Stimulated activated CD4-positive, alpha-beta T cell treated with anti-CD3 and anti-CD28 coated beads, Interleukin-2, amount 100 ng/mL, for 24 hours (primary cell): ENCODE measurements around the gene CEP57L1.
"Not testable (repeated sequence)": the region's sequence is repeated elsewhere in the genome, so short reads cannot be mapped to it uniquely, and the experiment has no call there.

Experiments
- DNase-seq, 2 donors: peaks; one replicate each; pipeline ENCODE4 v3.0.0-alpha.2; 2020

Gene CEP57L1

GRCh38 chr6:109075934-109076333, 19.4 kb upstream of the CEP57L1 start:
- no peak for DNase-seq

DNA sequence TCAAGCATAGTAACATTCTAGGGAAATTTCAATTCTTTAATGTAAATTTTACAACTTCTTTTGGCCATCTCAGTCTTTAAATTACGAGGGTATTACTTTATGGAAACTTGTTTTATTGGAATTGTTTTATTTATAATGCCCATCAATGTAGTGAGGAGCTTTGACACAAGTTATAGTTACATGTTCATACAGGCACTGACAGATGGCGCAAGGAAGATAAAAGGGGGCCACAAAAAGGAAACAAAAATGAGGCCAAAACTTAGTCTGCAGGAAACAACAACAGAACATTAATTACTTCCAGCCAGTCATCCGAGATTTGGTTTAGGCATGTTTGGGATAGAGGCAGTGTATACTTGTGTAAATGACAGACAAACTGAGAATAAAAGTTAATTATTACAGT, 18.9 kb upstream of the CEP57L1 start:
- DNase-seq = no peak

DNA sequence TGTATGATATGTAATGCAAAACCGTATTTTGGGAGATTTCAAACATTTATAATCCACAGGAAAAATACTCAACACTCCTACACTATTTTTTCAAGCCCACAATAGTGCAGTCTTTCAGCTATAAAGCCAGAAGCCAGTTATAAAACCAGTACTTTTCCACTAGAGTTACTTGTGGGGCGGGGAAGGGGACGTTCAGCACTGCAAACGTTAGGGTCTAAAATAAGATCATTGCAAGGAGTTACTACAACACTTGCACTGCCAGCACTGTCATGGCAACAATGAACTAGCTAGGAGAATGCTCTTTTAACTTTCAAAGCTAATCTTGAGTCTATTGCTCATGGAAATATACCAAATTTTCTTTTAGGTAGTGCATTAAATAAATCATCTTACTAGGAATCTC, 15.3 kb upstream of the CEP57L1 start:
- DNase-seq = no peak

DNA sequence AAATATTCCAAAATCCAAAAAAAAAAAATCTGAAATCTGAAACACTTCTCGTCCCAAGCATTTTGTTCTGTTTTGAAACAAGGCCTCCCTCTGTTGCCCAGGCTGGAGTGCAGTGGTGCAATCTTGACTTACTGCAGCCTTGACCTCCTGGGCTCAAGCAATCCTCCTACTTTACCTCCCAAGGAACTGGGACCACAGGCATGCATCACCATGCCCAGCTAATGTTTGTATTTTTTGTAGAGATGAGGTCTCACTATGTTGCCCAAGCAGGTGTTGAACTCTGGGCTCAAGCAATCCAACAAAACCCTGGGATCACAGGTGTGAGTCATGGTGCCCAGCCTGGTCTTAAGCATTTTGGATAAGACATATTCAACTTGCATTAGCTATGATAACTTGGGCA, 14.3 kb upstream of the CEP57L1 start:
- no peak for DNase-seq

- DNase-seq = no peak
Observed at GRCh38 chr6:109081516-109082187, 13.7 kb upstream of the CEP57L1 start.

DNA sequence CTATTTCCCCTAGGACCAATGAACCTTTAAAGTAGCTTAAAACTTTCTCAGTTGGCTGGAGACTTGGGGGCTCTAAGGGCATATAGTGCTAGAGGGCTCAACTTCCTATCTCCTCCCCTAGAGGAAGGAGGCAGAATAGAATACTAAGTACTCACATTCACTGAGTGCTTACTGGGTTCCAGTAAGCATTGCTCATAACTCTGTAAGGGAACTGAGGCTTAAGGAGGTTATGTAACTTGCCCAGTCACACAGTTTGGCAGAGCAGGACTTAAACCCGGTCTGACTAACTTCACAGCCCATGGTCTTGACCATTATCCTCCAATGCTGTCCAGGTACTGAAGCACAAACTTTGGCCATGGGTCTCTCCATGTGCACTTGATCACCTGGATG, 13.1 kb upstream of the CEP57L1 start:
- no peak for DNase-seq

DNA sequence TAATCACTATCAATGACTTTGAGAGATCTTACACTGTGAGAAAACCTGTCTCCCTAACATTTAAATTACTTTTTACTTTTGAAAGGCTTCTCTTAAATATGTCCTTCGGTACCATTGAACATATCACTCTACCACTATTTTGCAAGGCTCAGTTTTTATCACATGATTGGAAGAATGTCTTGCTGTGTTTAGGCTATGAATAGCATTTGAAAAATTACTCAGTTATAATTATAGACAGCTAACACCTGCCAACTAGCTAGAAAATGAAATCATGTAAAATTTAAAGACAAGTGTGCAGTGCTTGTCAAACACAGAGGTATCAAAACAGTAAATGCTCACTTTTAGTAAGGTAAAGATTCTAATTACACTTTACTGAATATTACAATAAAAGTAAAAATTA, 11.7 kb upstream of the CEP57L1 start:
- DNase-seq = no peak

- DNase-seq = not testable (repeated sequence)
Observed at GRCh38 chr6:109084146-109084545, 11.2 kb upstream of the CEP57L1 start.

DNA sequence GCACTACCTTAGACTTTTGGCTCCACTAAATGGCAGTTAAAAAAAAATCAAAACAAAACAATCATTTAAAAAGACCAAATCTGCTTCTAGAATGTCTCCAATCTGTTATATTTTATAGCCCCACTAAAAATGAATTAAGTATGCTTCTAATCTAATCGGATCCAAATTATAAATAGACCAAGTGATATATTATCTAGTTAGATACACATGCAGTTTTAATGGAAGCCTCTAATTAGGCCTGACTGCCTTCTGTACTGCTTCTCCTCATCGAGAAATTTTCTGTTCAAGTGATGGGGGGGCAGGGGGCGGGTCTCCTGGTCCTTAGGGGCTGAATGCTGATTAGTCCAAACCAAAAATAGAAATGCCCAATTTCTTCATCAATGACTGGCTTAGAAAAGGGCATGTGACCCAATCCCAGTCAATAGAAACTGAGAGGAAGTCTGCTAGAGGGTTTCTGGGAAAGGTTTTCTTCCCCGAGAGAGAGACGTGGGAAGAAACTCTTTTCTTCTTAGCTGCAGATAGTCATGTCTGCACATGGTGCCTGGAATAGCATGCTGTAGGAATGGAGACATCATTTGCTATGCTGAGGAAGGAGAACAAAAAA, 7.5 kb upstream of the CEP57L1 start:
- DNase-seq = no peak

GRCh38 chr6:109088995-109089394, 6.3 kb upstream of the CEP57L1 start:
- DNase-seq = no peak

DNA sequence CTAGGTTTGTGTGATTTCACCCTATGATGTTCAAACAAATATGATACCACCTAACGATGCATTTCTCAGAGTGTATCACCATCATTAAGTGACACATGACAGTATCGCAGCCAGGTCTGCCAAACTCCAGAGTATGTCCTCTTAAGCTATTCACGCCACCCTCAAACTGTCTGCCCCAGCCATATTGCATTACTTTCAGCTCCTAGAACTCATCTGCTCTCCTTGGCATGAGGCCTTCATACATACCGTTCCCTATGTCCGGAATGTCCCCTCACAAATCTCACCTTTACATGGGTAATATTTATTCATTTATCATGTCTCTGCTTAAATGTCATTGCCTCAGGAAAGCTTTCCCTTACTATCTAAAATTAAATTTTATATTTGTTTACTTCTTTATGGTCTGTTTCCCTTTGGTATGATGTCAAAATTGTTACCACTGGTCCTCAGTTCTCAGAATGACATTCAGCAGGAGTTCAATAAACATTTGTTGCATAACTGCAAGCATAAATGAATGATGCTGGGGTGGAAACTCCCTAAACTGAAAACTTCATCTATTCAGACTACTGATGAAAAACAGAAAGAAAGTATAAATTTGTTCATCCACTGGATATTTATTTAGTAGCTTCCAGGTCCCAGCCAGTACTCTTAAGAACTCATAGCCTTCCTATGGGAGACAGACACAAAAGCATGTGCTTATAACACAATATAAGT, 3.8 kb upstream of the CEP57L1 start:
- DNase-seq = no peak

DNA sequence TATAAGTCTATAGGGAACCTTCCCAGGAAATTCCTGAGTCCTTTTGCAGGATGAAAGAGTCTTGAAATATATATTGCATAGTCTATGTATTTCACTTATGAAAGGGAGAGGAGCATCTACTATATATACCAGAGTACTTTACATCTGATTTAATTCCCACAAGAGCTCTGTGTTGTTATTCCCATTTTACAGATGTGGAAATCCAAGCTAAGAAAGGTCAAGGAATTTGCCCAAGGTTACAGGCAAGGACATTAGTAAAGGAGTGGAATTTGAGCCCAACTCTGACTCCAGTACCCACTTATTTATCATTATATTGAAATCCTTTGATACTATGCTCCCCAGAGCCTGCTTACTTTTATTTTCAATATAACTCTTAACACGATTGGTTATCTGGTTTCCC, 3.2 kb upstream of the CEP57L1 start:
- no peak for DNase-seq

DNA sequence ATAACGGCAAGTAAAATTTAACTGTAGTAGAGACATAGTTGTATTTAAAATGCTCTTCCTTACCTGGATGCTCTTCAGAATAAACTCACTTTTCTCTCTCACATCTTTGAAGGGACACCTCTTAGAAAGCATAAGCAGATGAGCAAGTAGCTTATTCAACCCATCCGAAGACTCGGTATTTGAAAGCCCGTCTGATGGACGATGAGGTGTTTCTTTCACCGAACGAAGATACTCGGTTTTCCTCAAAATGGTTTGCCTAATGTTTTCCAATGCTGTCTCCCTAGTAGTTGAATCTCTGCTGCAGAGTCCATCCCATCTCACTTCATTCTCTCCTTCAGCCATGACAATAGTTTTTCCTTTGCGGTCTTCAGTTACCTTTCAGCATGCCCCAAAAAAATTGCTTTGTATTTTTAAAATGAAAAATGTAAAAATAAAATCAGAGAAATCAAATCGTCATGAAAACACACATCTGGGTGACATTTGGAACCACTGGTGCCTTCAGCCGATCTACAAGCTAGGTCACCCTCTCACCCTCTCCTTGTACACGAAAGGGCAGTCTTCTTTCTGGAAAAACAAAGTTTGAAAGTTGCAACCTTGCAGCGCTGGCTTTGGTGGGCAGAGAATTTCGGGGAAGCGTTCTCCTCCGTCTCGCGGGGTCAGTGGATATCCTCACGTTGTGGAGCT, 1.4 kb upstream of the CEP57L1 start:
- no peak for DNase-seq

GRCh38 chr6:109094416-109095035, 781 bp upstream of the CEP57L1 start, which contains the start of gene SESN1:
Gene SESN1 (minus strand): TSS chr6:109094846. CDS start chr6:109094073, 773 bp downstream.
- DNase-seq = peak; percentile 92 to 95

DNA sequence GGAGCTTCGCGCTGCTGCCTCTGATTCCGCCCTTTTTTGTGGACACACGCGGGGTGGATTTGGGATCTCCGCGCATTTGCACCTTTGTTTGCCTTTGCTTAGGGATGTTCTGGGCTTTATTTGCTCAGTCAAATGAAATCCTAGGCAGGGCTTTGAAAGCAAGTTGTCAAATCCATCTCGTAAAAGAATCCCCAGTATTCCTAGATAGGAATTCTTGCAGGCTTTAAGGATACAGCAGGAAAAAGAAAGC, 453 bp downstream of the CEP57L1 start:
- DNase-seq = no peak

DNA sequence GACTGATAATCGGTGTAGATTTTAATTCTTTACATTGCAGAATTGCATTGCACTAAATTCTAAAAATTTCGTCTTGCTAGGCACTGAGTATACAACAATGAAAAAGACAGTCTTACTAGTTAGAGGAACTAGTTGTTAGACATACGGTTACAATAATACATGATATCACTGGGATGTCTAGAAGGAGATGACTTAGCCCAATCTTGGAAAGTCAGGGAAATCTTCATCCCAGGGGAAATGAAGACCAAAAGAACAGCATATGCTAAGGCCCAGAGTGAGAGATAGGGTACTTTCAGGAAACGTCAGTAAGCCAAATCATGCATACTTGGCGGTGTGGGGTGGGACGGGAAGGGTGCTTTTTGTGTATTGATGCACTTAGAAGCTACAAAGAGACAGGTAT, 901 bp downstream of the CEP57L1 start:
- DNase-seq = no peak

- DNase-seq = no peak
Observed at GRCh38 chr6:109097661-109098060, 2.4 kb downstream of the CEP57L1 start.

- DNase-seq = no peak
Observed at GRCh38 chr6:109102762-109103161, 7.5 kb downstream of the CEP57L1 start.

DNA sequence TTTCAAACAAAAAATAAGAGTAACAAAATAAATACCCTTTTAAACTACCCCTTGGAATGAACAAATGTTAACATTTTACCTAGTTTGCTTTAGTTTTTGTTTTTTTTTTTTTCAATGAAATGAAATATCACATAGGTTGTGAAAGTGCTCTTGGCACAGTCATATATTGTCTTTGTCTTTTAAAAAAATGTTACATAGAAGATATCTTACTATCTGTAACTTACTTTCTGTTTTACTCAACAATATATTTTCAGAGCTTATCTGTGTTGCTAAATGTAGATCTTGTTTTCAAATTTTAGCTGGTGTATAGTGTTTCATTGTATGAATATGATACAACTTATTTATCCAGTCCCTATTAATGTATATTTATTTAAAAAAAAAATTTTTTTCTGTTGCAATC, 8.6 kb downstream of the CEP57L1 start:
- DNase-seq = no peak

DNA sequence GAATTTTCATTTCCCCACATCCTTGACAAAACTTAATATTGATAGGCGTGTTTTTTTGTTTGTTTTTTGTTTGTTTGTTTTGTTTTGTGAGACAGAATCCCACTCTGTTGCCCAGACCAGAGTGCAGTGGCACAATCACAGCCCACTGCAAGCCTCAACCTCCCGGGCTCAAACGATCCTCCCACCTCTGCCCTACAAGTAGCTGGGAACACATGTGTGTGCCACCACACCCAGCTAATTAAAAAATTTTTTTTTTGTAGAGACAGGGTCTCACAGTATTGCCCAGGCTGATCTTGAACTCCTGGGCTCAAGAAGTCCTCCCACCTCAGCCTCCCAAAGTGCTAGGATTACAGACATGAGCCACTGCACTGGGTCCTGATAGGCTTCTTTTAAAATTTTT, 9.2 kb downstream of the CEP57L1 start:
- no peak for DNase-seq

DNA sequence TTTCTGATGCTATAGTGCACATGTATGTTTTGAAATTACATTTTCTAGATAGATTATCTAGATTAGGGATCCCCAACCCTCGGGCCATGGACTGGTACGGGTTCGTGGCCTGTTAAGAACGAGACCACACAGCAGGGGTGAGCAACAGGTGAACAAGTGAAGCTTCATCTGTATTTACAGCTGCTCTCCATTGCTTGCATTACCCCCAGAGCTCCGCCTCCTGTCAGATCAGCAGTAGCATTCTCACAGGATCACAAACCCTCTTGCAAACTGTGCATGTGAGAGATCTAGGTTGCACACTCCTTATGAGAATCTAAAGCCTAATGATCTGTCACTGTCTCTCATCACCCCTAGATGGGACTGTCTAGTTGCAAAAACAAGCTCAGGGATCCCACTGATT, 10.4 kb downstream of the CEP57L1 start:
- no peak for DNase-seq

DNA sequence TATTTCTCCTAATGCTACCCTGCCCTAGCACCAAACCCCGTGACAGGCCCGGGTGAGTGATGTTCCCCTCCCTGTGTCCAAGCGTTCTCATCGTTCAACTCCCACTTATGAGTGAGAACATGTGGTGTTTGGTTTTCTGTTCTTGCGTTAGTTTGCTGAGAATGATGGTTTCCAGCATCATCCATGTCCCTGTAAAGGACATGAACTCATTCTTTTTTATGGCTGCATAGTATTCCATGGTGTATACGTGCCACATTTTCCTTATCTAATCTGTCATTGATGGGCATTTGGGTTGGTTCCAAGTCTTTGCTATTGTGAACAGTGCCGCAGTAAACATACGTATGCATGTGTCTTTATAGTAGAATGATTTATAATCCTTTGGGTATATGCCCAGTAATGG, 14.4 kb downstream of the CEP57L1 start:
- DNase-seq = not testable (repeated sequence)

DNA sequence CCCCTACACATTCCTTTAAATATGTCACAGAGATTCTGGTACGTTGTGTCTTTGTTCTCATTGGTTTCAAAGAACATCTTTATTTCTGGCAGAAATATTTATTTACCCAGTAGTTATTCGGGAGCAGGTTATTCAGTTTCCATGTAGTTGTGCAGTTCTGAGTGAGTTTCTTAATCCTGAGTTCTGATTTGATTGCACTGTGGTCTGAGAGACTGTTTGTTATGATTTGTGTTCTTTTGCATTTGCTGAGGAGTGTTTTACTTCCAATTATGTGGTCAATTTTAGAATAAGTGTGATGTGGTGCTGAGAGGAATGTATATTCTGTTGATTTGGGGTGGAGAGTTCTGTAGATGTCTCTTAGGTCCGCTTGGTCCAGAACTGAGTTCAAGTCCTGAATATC, 17.4 kb downstream of the CEP57L1 start:
- DNase-seq = not testable (repeated sequence)
